Measurements from ENCODE around the gene PEX16.

- TF ChIP-seq ZNF347 (CRISPR knock-in tag; IDR thresholded peaks at IDR 0.05; ENCODE audit: low read depth) (no peak), MTA3 (IDR thresholded peaks at IDR 0.05; ENCODE audit: borderline replicate concordance) (no peak), EZH2 (IDR thresholded peaks at IDR 0.05; ENCODE audit: borderline replicate concordance, low read depth, low read length) (no peak), ZNF263 (CRISPR knock-in tag; IDR thresholded peaks at IDR 0.05; ENCODE audit: borderline replicate concordance) (no peak), HDAC2 (IDR thresholded peaks at IDR 0.05) (no peak), STAT6 (CRISPR knock-in tag; IDR thresholded peaks at IDR 0.05) (no peak)
- TF ChIP-seq, protein P1, sequence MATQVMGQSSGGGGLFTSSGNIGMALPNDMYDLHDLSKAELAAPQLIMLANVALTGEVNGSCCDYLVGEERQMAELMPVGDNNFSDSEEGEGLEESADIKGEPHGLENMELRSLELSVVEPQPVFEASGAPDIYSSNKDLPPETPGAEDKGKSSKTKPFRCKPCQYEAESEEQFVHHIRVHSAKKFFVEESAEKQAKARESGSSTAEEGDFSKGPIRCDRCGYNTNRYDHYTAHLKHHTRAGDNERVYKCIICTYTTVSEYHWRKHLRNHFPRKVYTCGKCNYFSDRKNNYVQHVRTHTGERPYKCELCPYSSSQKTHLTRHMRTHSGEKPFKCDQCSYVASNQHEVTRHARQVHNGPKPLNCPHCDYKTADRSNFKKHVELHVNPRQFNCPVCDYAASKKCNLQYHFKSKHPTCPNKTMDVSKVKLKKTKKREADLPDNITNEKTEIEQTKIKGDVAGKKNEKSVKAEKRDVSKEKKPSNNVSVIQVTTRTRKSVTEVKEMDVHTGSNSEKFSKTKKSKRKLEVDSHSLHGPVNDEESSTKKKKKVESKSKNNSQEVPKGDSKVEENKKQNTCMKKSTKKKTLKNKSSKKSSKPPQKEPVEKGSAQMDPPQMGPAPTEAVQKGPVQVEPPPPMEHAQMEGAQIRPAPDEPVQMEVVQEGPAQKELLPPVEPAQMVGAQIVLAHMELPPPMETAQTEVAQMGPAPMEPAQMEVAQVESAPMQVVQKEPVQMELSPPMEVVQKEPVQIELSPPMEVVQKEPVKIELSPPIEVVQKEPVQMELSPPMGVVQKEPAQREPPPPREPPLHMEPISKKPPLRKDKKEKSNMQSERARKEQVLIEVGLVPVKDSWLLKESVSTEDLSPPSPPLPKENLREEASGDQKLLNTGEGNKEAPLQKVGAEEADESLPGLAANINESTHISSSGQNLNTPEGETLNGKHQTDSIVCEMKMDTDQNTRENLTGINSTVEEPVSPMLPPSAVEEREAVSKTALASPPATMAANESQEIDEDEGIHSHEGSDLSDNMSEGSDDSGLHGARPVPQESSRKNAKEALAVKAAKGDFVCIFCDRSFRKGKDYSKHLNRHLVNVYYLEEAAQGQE (IDR thresholded peaks at IDR 0.05; ENCODE audit: borderline replicate concordance) = no peak
- TF ChIP-seq, protein P1 (CRISPR knock-in tag; IDR thresholded peaks at IDR 0.05; ENCODE audit: low read depth) = no peak
- TF ChIP-seq, protein P2, sequence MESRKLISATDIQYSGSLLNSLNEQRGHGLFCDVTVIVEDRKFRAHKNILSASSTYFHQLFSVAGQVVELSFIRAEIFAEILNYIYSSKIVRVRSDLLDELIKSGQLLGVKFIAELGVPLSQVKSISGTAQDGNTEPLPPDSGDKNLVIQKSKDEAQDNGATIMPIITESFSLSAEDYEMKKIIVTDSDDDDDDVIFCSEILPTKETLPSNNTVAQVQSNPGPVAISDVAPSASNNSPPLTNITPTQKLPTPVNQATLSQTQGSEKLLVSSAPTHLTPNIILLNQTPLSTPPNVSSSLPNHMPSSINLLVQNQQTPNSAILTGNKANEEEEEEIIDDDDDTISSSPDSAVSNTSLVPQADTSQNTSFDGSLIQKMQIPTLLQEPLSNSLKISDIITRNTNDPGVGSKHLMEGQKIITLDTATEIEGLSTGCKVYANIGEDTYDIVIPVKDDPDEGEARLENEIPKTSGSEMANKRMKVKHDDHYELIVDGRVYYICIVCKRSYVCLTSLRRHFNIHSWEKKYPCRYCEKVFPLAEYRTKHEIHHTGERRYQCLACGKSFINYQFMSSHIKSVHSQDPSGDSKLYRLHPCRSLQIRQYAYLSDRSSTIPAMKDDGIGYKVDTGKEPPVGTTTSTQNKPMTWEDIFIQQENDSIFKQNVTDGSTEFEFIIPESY (CRISPR knock-in tag; IDR thresholded peaks at IDR 0.05) = no peak
Observed at GRCh38 chr11:45905095-45905494, 12.6 kb downstream of the PEX16 start.

All from K562 (cell line).